ENCODE results near the gene ONECUT2.

DNA sequence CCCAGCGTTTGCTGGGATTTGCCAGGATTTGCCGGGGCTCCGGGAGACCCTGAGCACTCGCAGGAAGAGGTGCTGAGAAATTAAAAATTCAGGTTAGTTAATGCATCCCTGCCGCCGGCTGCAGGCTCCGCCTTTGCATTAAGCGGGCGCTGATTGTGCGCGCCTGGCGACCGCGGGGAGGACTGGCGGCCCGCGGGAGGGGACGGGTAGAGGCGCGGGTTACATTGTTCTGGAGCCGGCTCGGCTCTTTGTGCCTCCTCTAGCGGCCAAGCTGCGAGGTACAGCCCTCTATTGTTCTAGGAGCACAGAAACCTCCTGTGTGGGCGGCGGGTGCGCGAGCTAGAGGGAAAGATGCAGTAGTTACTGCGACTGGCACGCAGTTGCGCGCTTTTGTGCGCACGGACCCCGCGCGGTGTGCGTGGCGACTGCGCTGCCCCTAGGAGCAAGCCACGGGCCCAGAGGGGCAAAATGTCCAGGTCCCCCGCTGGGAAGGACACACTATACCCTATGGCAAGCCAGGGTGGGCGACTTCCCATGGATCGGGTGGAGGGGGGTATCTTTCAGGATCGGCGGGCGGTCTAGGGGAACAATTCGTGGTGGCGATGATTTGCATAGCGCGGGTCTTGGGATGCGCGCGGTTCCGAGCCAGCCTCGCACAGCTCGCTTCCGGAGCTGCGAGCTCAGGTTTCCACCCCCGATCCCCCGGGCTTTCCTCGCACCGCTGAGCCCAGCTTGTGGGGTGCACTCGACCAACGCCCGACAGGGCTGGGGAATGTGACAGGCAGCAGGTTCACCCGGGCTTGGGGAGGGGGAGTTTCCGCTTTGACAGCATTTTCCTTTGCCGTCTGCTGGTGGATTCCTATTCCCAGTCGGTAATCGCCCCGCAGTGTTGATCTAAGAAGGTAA, 2.8 kb downstream of the ONECUT2 start:
- TF ChIP-seq POLR2A (IDR thresholded peaks at IDR 0.05): no peak
- TF ChIP-seq, protein P1, sequence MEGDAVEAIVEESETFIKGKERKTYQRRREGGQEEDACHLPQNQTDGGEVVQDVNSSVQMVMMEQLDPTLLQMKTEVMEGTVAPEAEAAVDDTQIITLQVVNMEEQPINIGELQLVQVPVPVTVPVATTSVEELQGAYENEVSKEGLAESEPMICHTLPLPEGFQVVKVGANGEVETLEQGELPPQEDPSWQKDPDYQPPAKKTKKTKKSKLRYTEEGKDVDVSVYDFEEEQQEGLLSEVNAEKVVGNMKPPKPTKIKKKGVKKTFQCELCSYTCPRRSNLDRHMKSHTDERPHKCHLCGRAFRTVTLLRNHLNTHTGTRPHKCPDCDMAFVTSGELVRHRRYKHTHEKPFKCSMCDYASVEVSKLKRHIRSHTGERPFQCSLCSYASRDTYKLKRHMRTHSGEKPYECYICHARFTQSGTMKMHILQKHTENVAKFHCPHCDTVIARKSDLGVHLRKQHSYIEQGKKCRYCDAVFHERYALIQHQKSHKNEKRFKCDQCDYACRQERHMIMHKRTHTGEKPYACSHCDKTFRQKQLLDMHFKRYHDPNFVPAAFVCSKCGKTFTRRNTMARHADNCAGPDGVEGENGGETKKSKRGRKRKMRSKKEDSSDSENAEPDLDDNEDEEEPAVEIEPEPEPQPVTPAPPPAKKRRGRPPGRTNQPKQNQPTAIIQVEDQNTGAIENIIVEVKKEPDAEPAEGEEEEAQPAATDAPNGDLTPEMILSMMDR (IDR thresholded peaks at IDR 0.05): peak; percentile 31 to 63 (median 47)

All from heart left ventricle (tissue), 13 donors.